ENCODE data around the gene GSTP1.

Gene GSTP1

GRCh38 chr11:67583247-67584204 lies at the start of gene GSTP1:
Gene GSTP1, plus strand, starts transcription at chr11:67583812. Its CDS starts 32 bp downstream, at chr11:67583844.
- Histone ChIP-seq H2AFZ (ENCODE audit: low read depth, low read length, severe bottlenecking) (peak within 1 kb of the TSS; percentile 83), H3K79me2 (ENCODE audit: insufficient read depth, low read length) (peaks cover 10% of the 10 kb centered on the region; the same call in 1 of the 2 replicates), H3K9me3 (ENCODE audit: insufficient read depth, low read length) (no peaks in the 10 kb centered on the region)

GRCh38 chr11:67534070-67534679 lies 49.4 kb upstream of the GSTP1 start:
- Histone ChIP-seq H3K4me2 (ENCODE audit: low read depth, low read length, poor library complexity, severe bottlenecking) (no peak overlapping the region), H3K27me3 (ENCODE audit: low read length) (no peaks in the 10 kb centered on the region), H3K4me3 (ENCODE audit: insufficient read depth, low read length, poor library complexity, severe bottlenecking) (no peak overlapping the region), H3F3A (ENCODE audit: insufficient read depth) (no peaks in the 10 kb centered on the region), H3K36me3 (ENCODE audit: low read length) (no peaks in the 10 kb centered on the region), H3K27ac (ENCODE audit: low read depth, low read length) (no peak overlapping the region), H3K79me2 (ENCODE audit: insufficient read depth, low read length) (no peaks in the 10 kb centered on the region), H3K9me2 (replicated peaks; ENCODE audit: insufficient read depth, low read length) (no peaks in the 10 kb centered on the region), H2AFZ (ENCODE audit: low read depth, low read length, severe bottlenecking) (no peak overlapping the region), H3K9me3 (ENCODE audit: insufficient read depth, low read length) (peaks cover 24% of the 10 kb centered on the region), H4K20me1 (ENCODE audit: low read depth, low read length) (no peaks in the 10 kb centered on the region), H3K9ac (ENCODE audit: low read length) (no peak overlapping the region)
- TF ChIP-seq EZH2phosphoT487 (conservative IDR thresholded peaks at IDR 0.05; ENCODE audit: low read length) (no peak), CTCF (IDR thresholded peaks at IDR 0.05; ENCODE audit: insufficient read depth, low read length, poor library complexity, severe bottlenecking) (no peak)

More at GRCh38 chr11:67583247-67584204, at the start of gene GSTP1:
- peak within 1 kb of the TSS; percentile 62 for H3K4me2 ChIP-seq (ENCODE audit: low read depth, low read length, poor library complexity, severe bottlenecking)
- H3K27ac ChIP-seq (ENCODE audit: low read depth, low read length): peak within 1 kb of the TSS; percentile 93
- peak within 1 kb of the TSS; percentile 72 for H3K4me3 ChIP-seq (ENCODE audit: insufficient read depth, low read length, poor library complexity, severe bottlenecking)
- TF ChIP-seq CTCF (IDR thresholded peaks at IDR 0.05; ENCODE audit: insufficient read depth, low read length, poor library complexity, severe bottlenecking) (peak; percentile 74), EZH2phosphoT487 (conservative IDR thresholded peaks at IDR 0.05; ENCODE audit: low read length) (no peak)
- peak within 1 kb of the TSS; percentile 87 for H3K9ac ChIP-seq (ENCODE audit: low read length)
- no peaks in the 10 kb centered on the region for H4K20me1 ChIP-seq (ENCODE audit: low read depth, low read length)
- peaks cover 53% of the 10 kb centered on the region for H3F3A ChIP-seq (ENCODE audit: insufficient read depth)
- no peaks in the 10 kb centered on the region for H3K9me2 ChIP-seq (replicated peaks; ENCODE audit: insufficient read depth, low read length)
- H3K27me3 ChIP-seq (ENCODE audit: low read length): no peaks in the 10 kb centered on the region
- H3K36me3 ChIP-seq (ENCODE audit: low read length): no peaks in the 10 kb centered on the region

- no peaks in the 10 kb centered on the region for H3K36me3 ChIP-seq (ENCODE audit: low read length)
- peaks cover 24% of the 10 kb centered on the region for H3K9me3 ChIP-seq (ENCODE audit: insufficient read depth, low read length)
- no peaks in the 10 kb centered on the region for H3K27me3 ChIP-seq (ENCODE audit: low read length)
- no peak overlapping the region for H3K4me3 ChIP-seq (ENCODE audit: insufficient read depth, low read length, poor library complexity, severe bottlenecking)
- no peaks in the 10 kb centered on the region for H3F3A ChIP-seq (ENCODE audit: insufficient read depth)
- no peaks in the 10 kb centered on the region for H3K9me2 ChIP-seq (replicated peaks; ENCODE audit: insufficient read depth, low read length)
- H3K79me2 ChIP-seq (ENCODE audit: insufficient read depth, low read length): no peaks in the 10 kb centered on the region
- no peak overlapping the region for H2AFZ ChIP-seq (ENCODE audit: low read depth, low read length, severe bottlenecking)
- no peak for TF ChIP-seq CTCF (IDR thresholded peaks at IDR 0.05; ENCODE audit: insufficient read depth, low read length, poor library complexity, severe bottlenecking)
- no peak for TF ChIP-seq EZH2phosphoT487 (conservative IDR thresholded peaks at IDR 0.05; ENCODE audit: low read length)
- H3K4me2 ChIP-seq (ENCODE audit: low read depth, low read length, poor library complexity, severe bottlenecking): no peak overlapping the region
- no peak overlapping the region for H3K27ac ChIP-seq (ENCODE audit: low read depth, low read length)
- no peaks in the 10 kb centered on the region for H4K20me1 ChIP-seq (ENCODE audit: low read depth, low read length)
- H3K9ac ChIP-seq (ENCODE audit: low read length): no peak overlapping the region
Observed at GRCh38 chr11:67535561-67535960, 48.1 kb upstream of the GSTP1 start.

All from SU-DHL-6 (cell line).